HL-60/S4 treated with retinoic acid at 250 ng/mL for 4 days and 3 days (cell line): ENCODE data around the gene ERCC8.

Source experiments
- in situ Hi-C: fragments of 300-500 bp; cut with MboI; formaldehyde crosslinking; loops from 2 replicates; pipeline ENCODE4 v1.7.0; 2022; ENCODE audit warnings: low sequenced_read_pairs

The ERCC8 gene

GRCh38 chr5:60843386-60843935 lies 101.4 kb downstream of the ERCC8 start:
- in situ Hi-C loops, result no loop called here

- in situ Hi-C loops, result no loop called here
Observed at GRCh38 chr5:60842871-60843385, 101.9 kb downstream of the ERCC8 start.

GRCh38 chr5:60841361-60841760 lies 103.5 kb downstream of the ERCC8 start:
- in situ Hi-C loops, result no loop called here

GRCh38 chr5:60836131-60836530 lies 108.7 kb downstream of the ERCC8 start:
- in situ Hi-C loops, result no loop called here

- in situ Hi-C loops, result no loop called here
Observed at GRCh38 chr5:60835554-60835953, 109.3 kb downstream of the ERCC8 start.

GRCh38 chr5:60833520-60833919 lies 111.3 kb downstream of the ERCC8 start:
- in situ Hi-C loops, result no loop called here

- in situ Hi-C loops, result no loop called here
Observed at GRCh38 chr5:60830581-60831127, 114.2 kb downstream of the ERCC8 start.

GRCh38 chr5:60829490-60830266 lies 115.2 kb downstream of the ERCC8 start:
- in situ Hi-C loops, result no loop called here

GRCh38 chr5:60827201-60827600 lies 117.7 kb downstream of the ERCC8 start:
- in situ Hi-C loops, result no loop called here

- in situ Hi-C loops, result no loop called here
Observed at GRCh38 chr5:60826653-60827052, 118.2 kb downstream of the ERCC8 start.
